Fibroblast of villous mesenchyme (primary cell): Measurements from ENCODE around the gene NDE1. TPM values are rescaled to one million over a fixed set of nuclear protein-coding genes. Genes with fewer than 3 reads are reported as not detected.
"Not testable (repeated sequence)": the region's sequence is repeated elsewhere in the genome, so short reads cannot be mapped to it uniquely, and the experiment has no call there.

ENCODE experiments used
- DNase-seq: peaks from one replicate; pipeline ENCODE4 v3.0.0-alpha.2; 2010; ENCODE audit warnings: low read depth
- H3K4me3 ChIP-seq: 2 replicates; pipeline ENCODE4 v1.5.1; 2011; ENCODE audit warnings: low read depth, mild to moderate bottlenecking, low read length
- CTCF ChIP-seq: IDR thresholded peaks from 2 replicates; pipeline ENCODE4 v1.5.1; 2012; ENCODE audit warnings: low read depth, mild to moderate bottlenecking, low read length; ENCODE audit not compliant: insufficient read depth
- total RNA-seq: library from RNA; depleted of rRNA; stranded (reverse); fragments of >200 nt; gene quantifications from 2 replicates; pipeline ENCODE4 v1.2.3, GENCODE V29; 2012

Gene NDE1
- total RNA-seq, 1 donor = 43.2 TPM

- no peak for TF ChIP-seq CTCF
- DNase-seq = no peak
- no peak overlapping the region for H3K4me3 ChIP-seq
These were observed 43.4 kb upstream of the NDE1 start for GRCh38 chr16:15606518-15607220.

GRCh38 chr16:15607221-15607699, 42.8 kb upstream of the NDE1 start:
- not testable (repeated sequence) for H3K4me3 ChIP-seq, DNase-seq

DNA sequence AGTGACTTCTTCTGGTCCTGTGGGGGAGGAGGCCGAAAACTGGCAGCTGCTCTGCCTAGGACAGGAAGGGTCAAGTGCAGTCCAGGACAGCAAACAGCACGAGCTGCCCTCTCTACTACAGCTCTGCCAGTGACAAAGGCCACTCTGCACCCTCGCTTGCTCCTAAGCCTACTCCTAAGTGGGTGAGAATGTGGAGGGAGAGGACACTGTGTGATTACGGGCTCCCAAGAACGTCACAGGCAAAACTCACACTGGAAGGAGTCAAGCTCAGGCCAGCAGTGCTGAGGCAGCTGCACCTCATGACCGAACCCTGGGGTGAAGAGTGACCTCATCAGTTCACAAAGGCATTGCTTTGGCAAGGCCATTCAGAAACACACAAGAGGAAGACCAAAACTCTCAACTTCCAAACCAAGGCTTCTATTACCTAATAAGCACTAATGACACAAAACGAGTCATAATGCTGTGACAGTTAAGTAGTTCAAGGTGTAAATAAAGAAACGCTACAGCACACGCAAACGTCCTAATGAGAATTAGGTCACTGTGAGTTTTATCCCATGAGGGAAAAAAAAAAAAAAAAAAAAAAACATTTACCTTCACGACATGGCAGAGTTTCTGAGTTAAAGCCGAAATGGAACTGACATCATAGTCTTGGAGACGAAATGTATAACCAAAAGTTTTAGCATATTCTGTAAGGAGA, 42.2 kb upstream of the NDE1 start:
- no peak for TF ChIP-seq CTCF
- no peak overlapping the region for H3K4me3 ChIP-seq
- DNase-seq = peak; percentile 87

DNA sequence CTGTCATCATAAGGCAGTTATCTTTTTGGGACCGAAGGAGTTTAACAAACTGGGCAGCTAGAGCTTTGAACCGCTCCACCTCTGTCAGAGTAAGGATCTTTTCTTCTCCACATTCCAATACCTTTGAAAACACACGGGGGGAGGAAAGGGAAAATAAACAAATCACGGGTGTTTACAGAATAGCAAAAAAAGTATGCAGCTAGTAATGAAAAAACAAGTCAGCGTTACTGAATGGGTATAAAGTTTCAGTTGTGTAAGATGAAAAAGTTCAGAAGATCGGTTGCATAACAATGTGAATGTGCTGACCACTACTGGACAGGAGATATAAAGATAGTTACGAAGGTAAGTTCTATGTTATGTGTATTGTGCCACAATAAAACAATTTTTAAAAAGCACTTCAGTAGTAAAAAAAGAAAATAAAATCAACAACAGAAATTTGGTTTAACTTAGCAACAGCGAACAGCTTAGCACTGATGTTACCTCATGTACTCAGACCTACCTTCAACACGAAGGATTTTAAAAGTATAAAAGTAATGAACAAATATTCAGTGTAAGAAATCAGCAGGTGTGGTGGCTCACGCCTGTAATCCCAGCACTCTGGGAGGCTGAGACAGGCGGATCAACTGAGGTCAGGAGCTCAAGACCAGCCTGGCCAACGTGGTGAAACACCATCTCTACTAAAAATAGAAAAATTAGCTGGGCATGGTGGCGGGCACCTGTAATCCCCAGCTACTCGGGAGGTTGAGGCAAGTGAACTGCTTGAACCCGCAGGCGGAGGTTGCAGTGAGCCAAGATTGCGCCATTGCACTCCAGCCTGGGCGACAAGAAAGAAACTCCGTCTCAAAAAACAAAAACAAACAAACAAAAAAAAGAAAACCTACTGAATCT, 41.4 kb upstream of the NDE1 start:
- DNase-seq = peak; percentile 76
- no peak overlapping the region for H3K4me3 ChIP-seq
- TF ChIP-seq CTCF = peak; percentile 21

- TF ChIP-seq CTCF = no peak
- no peak for DNase-seq
- no peak overlapping the region for H3K4me3 ChIP-seq
These were observed 40.8 kb upstream of the NDE1 start for GRCh38 chr16:15609286-15609649.

DNA sequence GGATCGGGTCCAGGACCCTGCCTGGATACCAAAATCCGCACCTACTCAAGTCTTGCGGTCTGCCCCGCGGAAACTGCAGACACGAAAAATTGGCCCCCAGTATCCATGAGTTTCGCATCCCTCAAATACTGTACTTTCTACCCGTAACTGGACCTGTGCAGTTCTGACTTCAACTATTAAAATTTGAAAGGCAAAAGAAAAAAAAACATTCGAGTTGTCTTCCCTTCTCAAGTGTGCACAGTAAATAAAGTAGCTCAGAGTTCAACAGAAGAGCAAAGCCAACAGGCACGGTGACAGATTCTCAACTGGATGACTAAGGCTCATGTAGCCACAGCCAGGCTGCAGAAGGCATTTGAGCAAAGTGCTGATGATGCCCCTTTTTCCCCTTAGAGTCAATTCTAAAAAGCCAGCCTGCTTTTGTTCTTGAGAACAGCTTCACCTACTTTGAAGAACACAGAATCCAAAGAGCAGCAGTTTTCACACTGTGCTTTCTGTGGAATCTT, 39.6 kb upstream of the NDE1 start:
- TF ChIP-seq CTCF = no peak
- no peak for DNase-seq
- H3K4me3 ChIP-seq = no peak overlapping the region

DNA sequence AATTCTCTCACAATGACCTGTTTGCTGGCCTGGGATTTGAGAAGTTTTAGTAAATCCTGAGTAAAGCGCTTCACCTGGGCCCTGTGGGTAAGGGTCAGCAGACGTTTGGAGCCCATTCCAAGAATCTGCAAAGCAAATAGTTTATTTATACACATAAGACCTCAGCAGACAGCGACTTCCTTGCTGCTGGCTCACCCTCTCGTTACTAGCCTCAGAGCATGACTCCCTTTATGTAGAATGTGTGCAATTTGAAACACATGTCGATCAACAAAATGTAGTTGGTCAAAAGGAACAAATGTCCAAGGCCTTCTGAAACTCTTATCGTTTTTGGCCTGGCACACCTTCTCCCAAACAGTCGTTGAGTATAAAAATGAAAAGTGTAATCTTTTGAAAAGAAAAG, 38.4 kb upstream of the NDE1 start:
- TF ChIP-seq CTCF = no peak
- no peak overlapping the region for H3K4me3 ChIP-seq
- no peak for DNase-seq
